HL-60 (cell line): ENCODE data around the gene TMEM178A.
A peak's percentile ranks its signal among the peaks of the same experiment; 100 is the strongest.
"Not testable (repeated sequence)": the region's sequence is repeated elsewhere in the genome, so short reads cannot be mapped to it uniquely, and the experiment has no call there.

Source experiments
- DNase-seq, 2 experiments: peaks; one replicate each; pipeline ENCODE4 v3.0.0-alpha.2; 2010 to 2020; ENCODE audit warnings: low read depth in 1 of 2, low spot score in 1 of 2
- H3K27ac ChIP-seq: fragments of 250-450 bp; sonication (Bioruptor Pico); replicated peaks from 2 replicates; pipeline ENCODE4 v1.5.1; 2020; ENCODE audit warnings: mild to moderate bottlenecking, moderate library complexity
- H3K27me3 ChIP-seq: fragments of 250-450 bp; sonication (Bioruptor Pico); 2 replicates; pipeline ENCODE4 v1.5.1; 2021; ENCODE audit warnings: mild to moderate bottlenecking, moderate library complexity; ENCODE audit not compliant: insufficient read depth, poor library complexity, severe bottlenecking
- H3K4me3 ChIP-seq: replicated peaks from 2 replicates; pipeline ENCODE4 v1.5.1; 2011; ENCODE audit warnings: mild to moderate bottlenecking, control low read depth, low read length; ENCODE audit not compliant: insufficient read depth
- GABPA ChIP-seq: IDR thresholded peaks from 2 replicates; pipeline ENCODE4 v1.6.1; 2012; ENCODE audit warnings: low read depth
- POLR2AphosphoS5 ChIP-seq: IDR thresholded peaks from 2 replicates; pipeline ENCODE4 v1.6.1; 2012; ENCODE audit warnings: low read depth
- SPI1 ChIP-seq: IDR thresholded peaks from 2 replicates; pipeline ENCODE4 v1.6.1; 2012; ENCODE audit warnings: low read depth, mild to moderate bottlenecking, borderline replicate concordance
- TF ChIP-seq, protein P1 (sequence below): IDR thresholded peaks from one replicate; pipeline ENCODE4 v1.5.1; 2011; ENCODE audit warnings: low read length, control low read depth, inconsistent platforms; ENCODE audit not compliant: insufficient read depth
- TF ChIP-seq, protein P2 (sequence below): IDR thresholded peaks from 2 replicates; pipeline ENCODE4 v1.6.1; 2012; ENCODE audit warnings: low read depth; ENCODE audit not compliant: insufficient replicate concordance

Gene TMEM178A

DNA sequence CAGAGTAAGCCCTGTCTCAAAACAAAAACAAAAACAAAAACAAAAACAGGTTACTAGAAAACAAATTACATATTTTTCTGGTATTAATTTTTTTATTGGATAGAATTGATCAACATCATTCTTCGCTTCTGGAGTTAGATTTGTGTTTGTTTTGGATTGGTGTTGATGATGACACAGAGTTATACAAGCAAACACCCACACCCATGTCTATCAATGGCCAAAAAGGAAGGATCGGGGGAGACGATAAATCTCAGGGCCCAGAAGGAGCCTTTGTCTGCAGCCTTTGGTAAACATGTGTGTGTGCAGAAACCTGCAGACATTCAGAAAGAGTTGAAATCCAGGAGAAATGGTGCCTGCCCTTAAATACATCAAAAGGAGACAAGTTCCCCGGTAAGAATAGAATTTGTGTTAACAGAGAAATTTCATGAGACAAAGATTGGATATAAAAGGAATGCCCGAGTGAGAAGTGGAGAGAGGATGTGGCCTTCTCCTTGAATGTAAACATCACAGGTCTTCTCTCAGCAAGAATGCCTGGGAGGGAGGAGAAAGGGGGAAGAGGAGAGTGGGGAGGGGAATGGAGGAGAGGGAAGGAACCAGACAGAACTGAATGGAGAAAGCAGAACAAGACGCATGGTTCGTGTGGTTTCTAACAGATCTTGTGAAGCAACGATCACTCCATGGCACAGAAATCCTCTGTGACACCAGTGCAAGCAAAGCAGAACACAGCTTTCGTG lies 40.4 kb upstream of the TMEM178A start:
- peak; percentile 51 to 90 for DNase-seq
- TF ChIP-seq POLR2AphosphoS5 (0 out of 2 replicates have a peak, but pooled peaks have one; percentile 58), SPI1 (peak; percentile 65; the same call in 1 of the 2 replicates)
- TF ChIP-seq, protein P1, sequence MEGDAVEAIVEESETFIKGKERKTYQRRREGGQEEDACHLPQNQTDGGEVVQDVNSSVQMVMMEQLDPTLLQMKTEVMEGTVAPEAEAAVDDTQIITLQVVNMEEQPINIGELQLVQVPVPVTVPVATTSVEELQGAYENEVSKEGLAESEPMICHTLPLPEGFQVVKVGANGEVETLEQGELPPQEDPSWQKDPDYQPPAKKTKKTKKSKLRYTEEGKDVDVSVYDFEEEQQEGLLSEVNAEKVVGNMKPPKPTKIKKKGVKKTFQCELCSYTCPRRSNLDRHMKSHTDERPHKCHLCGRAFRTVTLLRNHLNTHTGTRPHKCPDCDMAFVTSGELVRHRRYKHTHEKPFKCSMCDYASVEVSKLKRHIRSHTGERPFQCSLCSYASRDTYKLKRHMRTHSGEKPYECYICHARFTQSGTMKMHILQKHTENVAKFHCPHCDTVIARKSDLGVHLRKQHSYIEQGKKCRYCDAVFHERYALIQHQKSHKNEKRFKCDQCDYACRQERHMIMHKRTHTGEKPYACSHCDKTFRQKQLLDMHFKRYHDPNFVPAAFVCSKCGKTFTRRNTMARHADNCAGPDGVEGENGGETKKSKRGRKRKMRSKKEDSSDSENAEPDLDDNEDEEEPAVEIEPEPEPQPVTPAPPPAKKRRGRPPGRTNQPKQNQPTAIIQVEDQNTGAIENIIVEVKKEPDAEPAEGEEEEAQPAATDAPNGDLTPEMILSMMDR, result no peak
- Histone ChIP-seq H3K27ac (peak overlapping the region; percentile 54), H3K27me3 (no peaks in the 10 kb centered on the region), H3K4me3 (no peak overlapping the region)

DNA sequence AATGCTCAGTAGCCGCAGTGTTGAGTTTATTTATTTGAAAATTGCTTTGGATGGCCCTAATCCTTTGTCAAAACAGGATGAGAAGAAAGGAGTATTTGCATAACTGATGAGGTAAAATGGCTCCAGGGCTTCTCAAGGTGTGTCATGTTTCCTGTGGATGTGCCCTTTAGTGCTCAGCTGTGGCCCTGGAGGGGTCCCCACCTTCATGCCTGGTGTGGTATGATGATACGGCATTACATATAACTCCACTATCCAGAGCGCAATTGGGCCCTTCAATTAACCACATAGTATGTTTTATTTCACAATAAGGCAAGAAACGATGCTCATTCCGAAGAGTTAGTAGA lies 39.8 kb upstream of the TMEM178A start:
- Histone ChIP-seq H3K27ac (peak overlapping the region; percentile 54), H3K4me3 (no peak overlapping the region), H3K27me3 (no peaks in the 10 kb centered on the region)
- DNase-seq, result no peak
- TF ChIP-seq GABPA (no peak), SPI1 (no peak), POLR2AphosphoS5 (no peak)
- TF ChIP-seq, protein P2, sequence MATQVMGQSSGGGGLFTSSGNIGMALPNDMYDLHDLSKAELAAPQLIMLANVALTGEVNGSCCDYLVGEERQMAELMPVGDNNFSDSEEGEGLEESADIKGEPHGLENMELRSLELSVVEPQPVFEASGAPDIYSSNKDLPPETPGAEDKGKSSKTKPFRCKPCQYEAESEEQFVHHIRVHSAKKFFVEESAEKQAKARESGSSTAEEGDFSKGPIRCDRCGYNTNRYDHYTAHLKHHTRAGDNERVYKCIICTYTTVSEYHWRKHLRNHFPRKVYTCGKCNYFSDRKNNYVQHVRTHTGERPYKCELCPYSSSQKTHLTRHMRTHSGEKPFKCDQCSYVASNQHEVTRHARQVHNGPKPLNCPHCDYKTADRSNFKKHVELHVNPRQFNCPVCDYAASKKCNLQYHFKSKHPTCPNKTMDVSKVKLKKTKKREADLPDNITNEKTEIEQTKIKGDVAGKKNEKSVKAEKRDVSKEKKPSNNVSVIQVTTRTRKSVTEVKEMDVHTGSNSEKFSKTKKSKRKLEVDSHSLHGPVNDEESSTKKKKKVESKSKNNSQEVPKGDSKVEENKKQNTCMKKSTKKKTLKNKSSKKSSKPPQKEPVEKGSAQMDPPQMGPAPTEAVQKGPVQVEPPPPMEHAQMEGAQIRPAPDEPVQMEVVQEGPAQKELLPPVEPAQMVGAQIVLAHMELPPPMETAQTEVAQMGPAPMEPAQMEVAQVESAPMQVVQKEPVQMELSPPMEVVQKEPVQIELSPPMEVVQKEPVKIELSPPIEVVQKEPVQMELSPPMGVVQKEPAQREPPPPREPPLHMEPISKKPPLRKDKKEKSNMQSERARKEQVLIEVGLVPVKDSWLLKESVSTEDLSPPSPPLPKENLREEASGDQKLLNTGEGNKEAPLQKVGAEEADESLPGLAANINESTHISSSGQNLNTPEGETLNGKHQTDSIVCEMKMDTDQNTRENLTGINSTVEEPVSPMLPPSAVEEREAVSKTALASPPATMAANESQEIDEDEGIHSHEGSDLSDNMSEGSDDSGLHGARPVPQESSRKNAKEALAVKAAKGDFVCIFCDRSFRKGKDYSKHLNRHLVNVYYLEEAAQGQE, result no peak
- TF ChIP-seq, protein P1, result no peak

DNA sequence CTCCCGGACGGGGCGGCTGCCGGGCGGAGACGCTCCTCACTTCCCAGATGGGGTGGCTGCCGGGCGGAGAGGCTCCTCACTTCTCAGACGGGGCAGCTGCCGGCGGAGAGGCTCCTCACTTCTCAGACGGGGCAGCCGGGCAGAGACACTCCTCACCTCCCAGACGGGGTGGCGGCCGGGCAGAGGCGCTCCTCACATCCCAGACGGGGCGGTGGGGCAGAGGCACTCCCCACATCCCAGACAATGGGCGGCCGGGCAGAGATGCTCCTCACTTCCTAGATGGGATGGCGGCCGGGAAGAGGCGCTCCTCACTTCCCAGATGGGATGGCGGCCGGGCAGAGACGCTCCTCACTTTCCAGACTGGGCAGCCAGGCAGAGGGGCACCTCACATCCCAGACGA lies 37.4 kb upstream of the TMEM178A start:
- H3K4me3 ChIP-seq, DNase-seq, H3K27ac ChIP-seq, H3K27me3 ChIP-seq: not testable (repeated sequence)

DNA sequence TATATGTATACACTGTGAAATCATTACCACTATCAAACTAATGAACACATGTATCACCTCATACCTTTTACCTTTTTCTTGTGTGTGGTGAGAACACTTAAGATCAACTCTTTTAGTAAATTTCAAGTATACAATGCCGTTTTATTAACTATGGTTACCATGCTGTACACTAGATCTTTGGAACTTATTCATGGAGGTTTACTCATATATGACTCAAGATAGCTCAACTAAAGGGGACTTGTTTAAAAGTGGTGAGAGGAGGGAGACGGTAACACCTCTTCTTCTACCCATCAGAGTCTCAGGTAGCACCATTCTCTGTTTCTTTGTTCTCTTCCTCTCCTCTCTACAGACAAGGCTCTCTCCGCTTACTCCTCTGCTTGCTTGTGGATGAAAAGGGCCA lies 36.1 kb upstream of the TMEM178A start:
- Histone ChIP-seq H3K27ac (no peak overlapping the region), H3K27me3 (no peaks in the 10 kb centered on the region), H3K4me3 (no peak overlapping the region)
- DNase-seq, result no peak
- TF ChIP-seq GABPA (no peak), POLR2AphosphoS5 (no peak), SPI1 (no peak)
- TF ChIP-seq, protein P1, result no peak
- TF ChIP-seq, protein P2, result no peak
